ENCODE results near the gene TUBGCP2.

Gene TUBGCP2

GRCh38 chr10:133298466-133298865 lies 10.2 kb downstream of the TUBGCP2 start:
- no peak overlapping the region for H3K4me3 ChIP-seq (ENCODE audit: low read depth, low read length)
- DNase-seq (ENCODE audit: low read depth): no peak
- TF ChIP-seq, protein P1, sequence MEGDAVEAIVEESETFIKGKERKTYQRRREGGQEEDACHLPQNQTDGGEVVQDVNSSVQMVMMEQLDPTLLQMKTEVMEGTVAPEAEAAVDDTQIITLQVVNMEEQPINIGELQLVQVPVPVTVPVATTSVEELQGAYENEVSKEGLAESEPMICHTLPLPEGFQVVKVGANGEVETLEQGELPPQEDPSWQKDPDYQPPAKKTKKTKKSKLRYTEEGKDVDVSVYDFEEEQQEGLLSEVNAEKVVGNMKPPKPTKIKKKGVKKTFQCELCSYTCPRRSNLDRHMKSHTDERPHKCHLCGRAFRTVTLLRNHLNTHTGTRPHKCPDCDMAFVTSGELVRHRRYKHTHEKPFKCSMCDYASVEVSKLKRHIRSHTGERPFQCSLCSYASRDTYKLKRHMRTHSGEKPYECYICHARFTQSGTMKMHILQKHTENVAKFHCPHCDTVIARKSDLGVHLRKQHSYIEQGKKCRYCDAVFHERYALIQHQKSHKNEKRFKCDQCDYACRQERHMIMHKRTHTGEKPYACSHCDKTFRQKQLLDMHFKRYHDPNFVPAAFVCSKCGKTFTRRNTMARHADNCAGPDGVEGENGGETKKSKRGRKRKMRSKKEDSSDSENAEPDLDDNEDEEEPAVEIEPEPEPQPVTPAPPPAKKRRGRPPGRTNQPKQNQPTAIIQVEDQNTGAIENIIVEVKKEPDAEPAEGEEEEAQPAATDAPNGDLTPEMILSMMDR (IDR thresholded peaks at IDR 0.05; ENCODE audit: insufficient read depth, low read depth, low read length, missing control alignments): no peak

DNA sequence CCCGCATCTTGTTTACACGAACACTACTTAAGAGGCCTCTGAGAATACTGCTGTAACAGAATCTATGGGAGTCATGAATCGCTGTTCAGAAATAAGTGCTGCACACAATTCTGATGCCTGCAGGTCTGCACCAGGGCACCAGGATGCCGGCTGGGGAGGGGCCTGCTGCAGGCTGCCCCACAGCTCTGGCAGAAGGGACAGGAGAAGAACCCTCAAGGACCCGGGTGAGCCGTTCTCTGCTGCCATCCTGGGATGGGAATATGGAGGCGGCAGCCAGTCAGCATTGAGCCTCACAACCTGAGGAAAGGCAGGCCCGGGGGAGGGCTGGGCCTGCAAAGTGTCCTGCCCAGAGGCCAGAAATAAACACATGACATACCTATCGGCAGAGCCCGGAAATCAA lies 11.2 kb downstream of the TUBGCP2 start:
- no peak for DNase-seq (ENCODE audit: low read depth)
- TF ChIP-seq, protein P1 (IDR thresholded peaks at IDR 0.05; ENCODE audit: insufficient read depth, low read depth, low read length, missing control alignments): no peak

DNA sequence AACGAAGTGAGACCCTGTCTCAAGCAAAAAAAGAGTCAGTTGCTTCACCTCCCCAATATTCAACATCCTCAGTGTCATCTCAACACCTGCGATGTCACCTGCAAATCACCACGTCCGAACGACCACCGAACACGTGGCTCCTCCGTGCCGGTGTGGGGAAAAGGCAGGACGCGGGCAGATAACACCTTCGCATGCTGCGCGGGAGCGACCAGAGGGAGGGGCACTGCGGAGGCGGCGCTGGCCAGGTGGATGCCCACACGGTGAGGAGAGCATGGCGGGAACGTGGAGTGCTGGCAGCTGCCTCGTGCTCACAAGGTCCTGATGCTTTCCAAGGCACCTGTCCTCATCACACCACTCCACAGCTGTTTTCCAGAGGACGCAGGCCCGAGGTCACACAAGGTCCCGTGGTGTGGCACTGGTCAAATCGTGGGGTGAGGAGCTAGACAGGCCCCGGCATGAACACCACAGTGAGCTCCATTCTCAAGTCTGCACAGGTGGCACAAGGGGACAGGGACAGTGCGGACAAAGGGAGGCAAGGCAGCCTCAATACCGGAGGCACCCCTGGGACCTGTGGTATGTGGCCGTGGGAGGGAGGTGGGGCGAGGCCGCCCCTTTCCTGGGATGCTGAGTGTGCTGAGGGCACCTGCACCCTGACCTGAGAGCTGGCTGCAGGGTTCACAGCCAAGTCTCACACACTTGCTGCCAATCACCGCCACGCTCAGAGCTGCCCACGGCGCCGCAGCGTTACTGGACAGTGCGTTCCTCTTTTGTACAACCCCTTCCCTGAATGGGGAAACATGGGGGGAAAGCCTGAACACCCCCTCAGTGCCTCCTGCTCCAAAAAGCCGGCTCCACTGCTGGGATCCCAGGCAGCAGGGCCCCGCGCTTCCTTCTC lies 13.0 kb downstream of the TUBGCP2 start:
- no peak overlapping the region for H3K4me3 ChIP-seq (ENCODE audit: low read depth, low read length)
- TF ChIP-seq, protein P1 (IDR thresholded peaks at IDR 0.05; ENCODE audit: insufficient read depth, low read depth, low read length, missing control alignments): no peak
- DNase-seq (ENCODE audit: low read depth): no peak

More for the DNA sequence above, 11.2 kb downstream of the TUBGCP2 start:
- no peak overlapping the region for H3K4me3 ChIP-seq (ENCODE audit: low read depth, low read length)

DNA sequence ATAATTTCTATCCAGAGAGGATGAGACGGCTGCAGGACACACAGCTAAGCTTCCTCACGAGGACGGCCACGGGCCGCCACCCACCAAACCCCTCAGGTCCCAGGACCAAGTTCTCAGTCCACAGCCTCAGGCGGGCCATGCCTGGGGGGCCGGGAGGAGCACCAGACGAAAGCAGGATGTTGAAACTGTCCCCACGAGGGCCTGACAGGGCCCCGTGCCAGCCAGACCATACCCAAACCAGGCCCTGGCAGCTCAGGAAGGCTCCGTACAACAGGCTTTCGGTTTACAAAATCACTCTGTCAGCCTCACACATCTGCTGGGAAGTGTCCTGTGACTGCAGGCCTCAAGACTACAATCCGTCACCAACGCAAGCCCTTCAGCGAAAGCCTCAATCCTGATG lies 14.5 kb downstream of the TUBGCP2 start:
- TF ChIP-seq, protein P1 (IDR thresholded peaks at IDR 0.05; ENCODE audit: insufficient read depth, low read depth, low read length, missing control alignments): no peak
- no peak for DNase-seq (ENCODE audit: low read depth)
- H3K4me3 ChIP-seq (ENCODE audit: low read depth, low read length): no peak overlapping the region

- no peak for DNase-seq (ENCODE audit: low read depth)
- TF ChIP-seq, protein P1 (IDR thresholded peaks at IDR 0.05; ENCODE audit: insufficient read depth, low read depth, low read length, missing control alignments): no peak
- no peak overlapping the region for H3K4me3 ChIP-seq (ENCODE audit: low read depth, low read length)
Measured at GRCh38 chr10:133293810-133294119, 14.9 kb downstream of the TUBGCP2 start.

GRCh38 chr10:133292919-133293809 lies 15.5 kb downstream of the TUBGCP2 start:
- TF ChIP-seq, protein P1 (IDR thresholded peaks at IDR 0.05; ENCODE audit: insufficient read depth, low read depth, low read length, missing control alignments): no peak
- H3K4me3 ChIP-seq (ENCODE audit: low read depth, low read length): no peak overlapping the region
- no peak for DNase-seq (ENCODE audit: low read depth)
